GM19193 (cell line): ENCODE measurements around the gene RTKN.

ENCODE experiments used
- POLR2A ChIP-seq: IDR thresholded peaks from 4 replicates; pipeline ENCODE4 v1.6.1; 2011; ENCODE audit not compliant: insufficient read depth, insufficient read length; ENCODE audit errors: extremely low read depth

RTKN gene, protein sequence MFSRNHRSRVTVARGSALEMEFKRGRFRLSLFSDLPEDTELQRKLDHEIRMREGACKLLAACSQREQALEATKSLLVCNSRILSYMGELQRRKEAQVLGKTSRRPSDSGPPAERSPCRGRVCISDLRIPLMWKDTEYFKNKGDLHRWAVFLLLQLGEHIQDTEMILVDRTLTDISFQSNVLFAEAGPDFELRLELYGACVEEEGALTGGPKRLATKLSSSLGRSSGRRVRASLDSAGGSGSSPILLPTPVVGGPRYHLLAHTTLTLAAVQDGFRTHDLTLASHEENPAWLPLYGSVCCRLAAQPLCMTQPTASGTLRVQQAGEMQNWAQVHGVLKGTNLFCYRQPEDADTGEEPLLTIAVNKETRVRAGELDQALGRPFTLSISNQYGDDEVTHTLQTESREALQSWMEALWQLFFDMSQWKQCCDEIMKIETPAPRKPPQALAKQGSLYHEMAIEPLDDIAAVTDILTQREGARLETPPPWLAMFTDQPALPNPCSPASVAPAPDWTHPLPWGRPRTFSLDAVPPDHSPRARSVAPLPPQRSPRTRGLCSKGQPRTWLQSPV

DNA sequence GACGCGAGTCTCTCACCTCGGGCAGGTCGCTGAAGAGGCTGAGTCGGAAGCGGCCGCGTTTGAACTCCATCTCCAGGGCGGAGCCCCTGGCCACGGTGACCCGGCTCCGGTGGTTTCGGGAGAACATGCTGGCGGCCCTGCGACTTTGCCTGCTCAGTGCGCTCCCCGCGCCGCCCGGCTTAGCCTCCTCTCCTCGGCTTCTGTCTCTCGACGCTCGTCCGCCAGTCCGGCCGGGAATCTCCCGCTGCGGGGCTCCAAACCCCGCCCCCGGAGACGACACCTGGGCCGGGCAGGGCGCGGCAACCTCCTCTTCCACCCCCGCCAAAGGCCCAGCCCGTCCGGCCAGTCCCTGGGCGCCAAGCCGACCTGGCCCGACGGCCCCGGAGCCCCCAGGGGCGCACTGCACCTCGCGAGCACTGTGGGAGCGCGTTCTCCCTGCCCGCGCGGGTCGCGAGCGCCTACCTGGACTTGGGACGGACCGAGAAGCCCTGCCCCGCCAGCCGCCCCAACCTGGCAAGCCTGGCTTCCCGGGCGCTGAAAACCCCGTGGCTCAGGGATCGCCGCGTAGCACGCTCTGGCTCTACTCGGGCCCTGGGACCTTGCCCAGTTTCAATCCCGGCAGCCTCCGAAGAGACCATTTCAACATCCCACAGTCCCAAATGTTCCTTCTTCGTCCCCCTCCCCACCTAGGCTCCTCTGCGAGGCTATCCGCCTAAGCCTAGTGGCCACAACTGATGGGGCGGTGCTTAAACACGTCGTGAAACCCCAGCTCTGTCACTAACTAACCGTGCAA is at the start of gene RTKN:
Gene RTKN, minus strand, starts transcription at position 248 of the 793 bp plus-strand sequence. Its CDS starts 121 bp downstream, at position 127.
- TF ChIP-seq POLR2A, result peak; percentile 54

DNA sequence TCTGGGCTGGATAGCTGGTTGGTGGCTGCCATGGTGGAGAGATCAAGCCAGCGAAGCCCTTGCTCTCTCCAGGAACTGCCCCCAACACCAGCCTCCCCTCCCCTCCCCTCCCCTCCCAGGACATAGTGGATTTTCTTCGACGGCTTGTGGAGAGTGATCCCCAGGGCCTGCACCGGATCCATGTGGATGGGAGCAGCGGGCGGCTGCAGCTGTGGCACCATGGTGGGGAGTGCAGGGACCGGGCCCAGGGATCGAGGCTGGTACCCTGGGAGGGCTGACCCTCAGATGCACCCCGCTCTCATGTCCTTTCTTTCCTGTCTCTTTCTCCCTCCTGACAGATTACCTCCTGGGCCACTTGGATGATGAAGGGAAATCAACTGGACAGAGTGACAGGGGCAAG is 48.2 kb upstream of the RTKN start:
- no peak for TF ChIP-seq POLR2A

DNA sequence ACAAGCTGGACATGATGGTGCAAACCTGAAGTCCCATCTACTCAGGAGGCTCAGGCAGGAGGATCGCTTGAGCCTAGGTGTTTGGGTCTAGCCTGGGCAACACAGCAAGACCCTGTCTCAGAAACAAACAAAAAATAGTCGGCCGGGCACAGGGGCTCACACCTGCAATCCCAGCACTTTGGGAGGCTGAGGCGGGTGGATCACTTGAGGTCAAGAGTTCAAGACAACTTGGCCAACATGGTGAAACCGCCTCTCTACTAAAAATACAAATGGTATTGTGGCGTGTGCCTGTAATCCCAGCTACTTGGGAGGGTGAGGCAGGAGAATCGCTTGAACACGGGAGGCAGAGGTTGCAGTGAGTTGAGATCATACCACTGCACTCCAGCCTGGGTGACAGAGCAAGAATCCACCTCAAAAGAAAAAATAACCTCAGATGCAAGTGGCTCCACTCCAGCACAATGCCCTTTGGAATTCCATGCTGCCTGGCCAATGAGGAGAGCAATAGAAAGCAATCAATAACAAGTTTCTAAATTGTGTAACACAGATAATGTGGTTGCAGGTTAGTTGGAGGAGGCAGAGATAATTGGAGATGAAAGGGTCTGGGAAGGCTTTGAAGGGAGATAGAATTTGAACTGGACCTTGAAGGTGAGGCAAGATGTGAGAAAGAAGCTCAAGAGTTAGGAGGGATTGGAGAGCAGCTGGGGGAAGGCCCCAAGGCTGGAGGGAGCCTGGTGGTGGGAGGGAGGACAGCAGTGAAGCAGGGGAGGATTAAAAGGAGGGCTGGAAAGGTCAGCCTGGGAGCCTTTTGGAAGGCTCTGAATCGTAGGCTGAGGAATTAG is 47.1 kb upstream of the RTKN start:
- TF ChIP-seq POLR2A, result no peak

DNA sequence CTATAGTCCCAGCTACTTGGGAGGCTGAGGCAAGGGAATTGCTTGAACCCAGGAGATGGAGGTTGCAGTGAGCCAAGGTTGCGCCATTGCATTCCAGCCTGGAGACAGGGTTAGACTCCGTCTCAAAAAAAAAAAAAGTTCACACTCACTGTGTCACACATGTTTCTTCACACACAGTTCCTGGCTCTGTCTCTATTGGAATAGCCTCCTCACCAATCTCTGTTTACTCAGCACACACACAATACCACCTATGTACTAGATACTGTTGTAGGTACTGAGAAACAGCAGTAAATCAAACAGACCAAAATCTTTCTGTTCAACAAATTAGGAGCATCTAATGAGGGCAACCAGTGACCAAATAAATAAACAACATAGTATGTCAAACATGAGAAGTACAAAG is 44.4 kb upstream of the RTKN start:
- no peak for TF ChIP-seq POLR2A

DNA sequence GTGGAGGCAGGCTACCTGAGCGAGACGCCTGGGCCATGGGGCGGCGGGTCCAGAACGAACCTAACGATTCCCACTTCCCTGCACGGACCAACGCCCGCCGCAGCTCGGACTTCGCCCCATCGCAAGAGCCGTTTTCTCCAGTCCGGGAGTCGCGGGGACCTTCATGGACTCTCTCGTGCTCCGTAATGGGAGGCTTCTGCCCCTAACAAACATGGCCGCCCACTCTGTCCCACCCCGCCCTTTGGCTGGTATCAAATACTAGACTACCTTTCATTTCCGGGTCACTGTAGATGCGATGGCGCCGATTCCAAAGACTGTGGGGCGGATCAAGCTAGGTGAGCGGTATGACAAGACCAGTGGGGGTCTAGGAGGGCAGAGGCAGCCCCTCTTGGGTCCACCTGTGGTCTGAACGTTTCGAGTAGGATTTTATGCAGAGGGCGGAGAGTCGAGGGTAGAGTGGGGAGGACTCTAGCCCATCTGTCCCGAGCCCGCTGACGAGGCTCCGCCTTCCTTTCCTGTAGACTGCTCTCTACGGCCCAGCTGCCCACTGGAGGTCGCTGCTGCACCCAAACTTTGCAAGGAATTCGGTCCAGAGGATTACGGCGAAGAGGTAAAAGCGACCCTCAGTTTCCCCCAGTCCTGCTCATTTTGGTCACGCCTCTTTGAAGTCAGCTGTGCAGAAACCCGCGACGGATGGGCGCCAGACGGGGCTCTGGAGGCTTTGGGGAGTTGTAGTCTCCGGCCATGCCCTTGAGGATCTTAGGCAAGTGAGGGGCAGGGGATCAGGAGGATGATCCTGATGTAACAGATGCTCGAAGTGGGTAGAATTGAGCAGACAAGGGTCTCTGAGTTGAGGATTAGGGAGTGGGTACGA is 41.3 kb upstream of the RTKN start, which contains the start of the genes CCDC142 and TTC31:
Gene CCDC142, minus strand, starts transcription at position 198 of the 874 bp plus-strand sequence. Its CDS starts 161 bp downstream, at position 37.
Gene TTC31, plus strand, starts transcription at position 281 of the 874 bp plus-strand sequence. Its CDS starts 15 bp downstream, at position 296.
- TF ChIP-seq POLR2A, result peak; percentile 79

DNA sequence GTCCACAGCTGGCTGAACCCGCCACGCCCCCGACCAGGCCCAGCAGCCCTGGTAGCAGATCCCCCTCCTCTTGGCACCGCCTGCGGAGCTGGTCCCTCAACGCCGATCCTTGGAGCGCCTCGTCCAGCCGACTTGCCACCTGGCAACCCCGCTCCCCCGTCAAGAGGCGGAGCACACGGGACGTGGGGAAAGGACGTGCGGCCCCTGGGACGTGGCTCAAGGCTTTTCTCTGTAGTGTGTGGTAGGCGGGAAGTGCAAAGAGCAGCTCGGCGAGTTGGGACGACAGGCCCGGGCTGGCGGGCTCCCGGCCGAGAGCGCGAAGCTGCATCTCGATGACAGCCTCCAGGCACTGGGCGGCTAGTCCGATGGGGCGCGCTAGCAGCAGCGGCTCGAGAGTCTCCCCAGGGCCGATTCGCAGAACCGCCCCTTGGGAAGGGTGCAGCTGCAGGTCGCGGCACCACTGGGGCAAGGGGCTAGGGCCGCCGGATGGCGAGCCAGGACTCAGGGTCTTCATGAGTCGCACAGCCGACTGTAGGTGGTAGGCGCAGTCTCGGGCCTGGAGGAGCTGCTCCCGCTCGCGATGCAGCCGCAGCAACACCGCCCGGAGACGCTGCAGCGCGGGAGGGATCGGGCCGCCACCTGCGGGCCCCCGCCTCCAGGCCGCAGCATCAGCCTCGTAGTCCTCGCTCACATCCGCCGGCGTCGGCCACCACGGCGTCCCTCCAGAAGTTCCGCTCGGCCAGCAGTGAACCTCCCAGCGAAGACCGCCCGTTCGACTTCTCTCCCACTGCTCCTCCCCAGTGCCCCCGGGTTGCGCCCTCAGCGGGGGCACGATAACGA is 40.4 kb upstream of the RTKN start:
- TF ChIP-seq POLR2A, result no peak

DNA sequence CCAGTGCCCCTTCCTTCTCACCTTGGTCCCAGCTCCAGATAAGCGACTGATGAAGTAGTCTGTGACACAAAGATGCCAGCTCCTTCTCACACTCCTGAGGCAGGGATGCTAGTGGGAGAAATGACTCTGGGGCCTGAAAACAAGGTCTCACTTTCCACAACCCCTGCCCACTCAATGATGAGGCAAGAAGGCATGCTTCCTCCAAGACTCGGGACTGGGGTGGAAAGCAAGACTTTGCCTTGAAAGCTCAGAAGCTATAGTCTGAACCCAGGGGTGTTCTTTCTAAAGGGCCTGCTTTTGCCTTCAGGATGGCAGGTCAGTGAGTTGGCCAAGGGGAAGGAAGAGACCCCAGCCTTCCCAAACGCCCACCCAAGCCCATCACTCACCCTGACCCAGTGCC is 39.7 kb upstream of the RTKN start:
- no peak for TF ChIP-seq POLR2A

DNA sequence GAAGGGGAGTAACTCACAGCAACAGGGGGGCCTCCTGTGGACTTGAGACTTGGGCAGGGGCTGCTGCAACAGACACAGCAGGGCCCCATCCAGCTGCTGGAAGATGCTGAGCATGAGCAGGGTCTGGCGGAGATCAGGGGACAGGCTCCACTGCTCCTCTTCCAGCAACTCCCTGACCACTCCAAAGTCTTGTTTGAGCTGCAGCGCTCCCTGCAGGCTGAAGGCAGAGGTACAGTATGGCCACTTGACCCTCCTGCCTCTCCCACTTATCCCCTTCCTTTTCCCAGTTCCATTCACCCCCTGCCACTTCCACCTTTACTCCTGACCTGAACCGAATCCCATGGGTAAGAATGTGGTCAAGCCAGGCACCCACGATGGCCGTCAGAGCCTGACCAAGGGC is 33.2 kb upstream of the RTKN start:
- no peak for TF ChIP-seq POLR2A

DNA sequence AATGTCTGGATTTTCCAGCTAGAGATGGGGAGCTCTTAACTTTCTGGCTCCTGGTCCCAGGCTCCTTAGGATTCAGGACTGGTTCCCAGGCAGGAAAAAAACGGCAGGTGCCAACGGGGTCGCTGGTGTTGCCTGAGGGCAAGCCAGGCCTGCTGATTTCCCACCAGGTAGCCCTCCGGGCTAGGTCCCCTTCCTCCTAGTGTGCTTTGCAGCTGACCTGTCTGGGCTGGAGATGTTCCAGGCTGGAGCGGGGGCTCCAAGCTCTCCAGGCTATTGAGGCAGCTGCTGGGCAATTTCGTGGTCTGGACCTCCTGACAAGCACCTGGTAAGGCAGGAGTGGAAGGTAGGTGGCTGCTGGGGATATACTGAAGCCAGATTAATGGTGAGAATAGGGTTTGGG is 32.7 kb upstream of the RTKN start:
- TF ChIP-seq POLR2A, result no peak

DNA sequence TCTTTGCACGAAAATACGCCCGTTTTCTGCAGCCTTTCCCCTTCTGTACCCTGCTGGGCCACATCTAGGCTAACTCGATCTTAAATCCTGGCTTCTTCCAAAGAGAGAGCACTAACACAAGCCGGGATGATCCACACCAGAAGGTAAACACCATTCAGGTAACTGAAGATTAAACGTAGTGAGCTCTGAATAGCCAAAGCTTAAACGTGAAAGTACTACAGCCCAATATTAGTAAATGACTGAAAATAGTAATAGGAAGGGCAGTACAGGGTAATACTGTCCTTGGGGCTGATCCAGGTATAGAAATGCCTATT is 31.2 kb upstream of the RTKN start:
- no peak for TF ChIP-seq POLR2A

DNA sequence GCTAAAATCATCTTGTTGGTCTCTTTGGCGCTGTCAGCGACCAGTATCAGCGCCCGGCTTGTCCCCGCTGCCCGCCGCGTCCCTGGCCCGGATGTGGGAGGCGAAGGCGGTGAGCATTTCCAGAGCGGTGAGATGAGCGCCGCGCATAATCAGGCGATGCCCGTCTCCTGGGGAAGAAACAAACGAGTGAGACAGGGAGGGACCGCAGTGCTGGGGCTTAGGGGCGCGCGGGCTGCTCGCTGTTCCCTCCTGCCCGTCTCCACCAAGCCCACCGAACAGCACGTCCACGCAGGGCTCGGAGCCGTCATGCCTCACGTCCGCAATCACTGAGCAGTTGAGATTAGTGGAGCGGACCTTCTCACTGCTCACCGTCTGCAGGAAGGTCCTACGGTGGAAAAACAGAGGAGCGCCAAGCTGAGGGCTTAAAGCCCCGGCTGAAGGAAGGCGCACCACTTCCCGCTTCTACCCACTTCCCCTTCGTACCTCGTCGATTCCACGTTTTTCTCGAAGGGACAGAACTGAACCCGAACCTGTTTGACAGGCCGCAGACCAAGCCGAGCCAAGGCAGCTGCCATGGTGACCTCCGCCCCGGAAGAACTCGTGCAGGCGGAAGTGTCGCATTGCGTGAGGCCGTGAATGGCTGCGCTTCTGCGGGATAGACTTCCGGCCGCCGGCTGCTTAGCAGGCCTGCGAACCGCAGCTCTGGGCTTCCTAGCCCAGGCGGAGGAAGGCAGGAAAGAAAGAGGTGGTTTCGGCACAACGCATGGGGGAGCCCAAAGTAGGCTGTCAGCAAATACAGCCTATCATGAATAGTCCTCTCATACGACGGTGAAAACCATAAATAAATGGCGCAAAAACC is 30.6 kb upstream of the RTKN start, which contains the start of gene MRPL53:
Gene MRPL53, minus strand, starts transcription at position 595 of the 859 bp plus-strand sequence. Its CDS starts 20 bp downstream, at position 575.
- TF ChIP-seq POLR2A, result peak; percentile 95

DNA sequence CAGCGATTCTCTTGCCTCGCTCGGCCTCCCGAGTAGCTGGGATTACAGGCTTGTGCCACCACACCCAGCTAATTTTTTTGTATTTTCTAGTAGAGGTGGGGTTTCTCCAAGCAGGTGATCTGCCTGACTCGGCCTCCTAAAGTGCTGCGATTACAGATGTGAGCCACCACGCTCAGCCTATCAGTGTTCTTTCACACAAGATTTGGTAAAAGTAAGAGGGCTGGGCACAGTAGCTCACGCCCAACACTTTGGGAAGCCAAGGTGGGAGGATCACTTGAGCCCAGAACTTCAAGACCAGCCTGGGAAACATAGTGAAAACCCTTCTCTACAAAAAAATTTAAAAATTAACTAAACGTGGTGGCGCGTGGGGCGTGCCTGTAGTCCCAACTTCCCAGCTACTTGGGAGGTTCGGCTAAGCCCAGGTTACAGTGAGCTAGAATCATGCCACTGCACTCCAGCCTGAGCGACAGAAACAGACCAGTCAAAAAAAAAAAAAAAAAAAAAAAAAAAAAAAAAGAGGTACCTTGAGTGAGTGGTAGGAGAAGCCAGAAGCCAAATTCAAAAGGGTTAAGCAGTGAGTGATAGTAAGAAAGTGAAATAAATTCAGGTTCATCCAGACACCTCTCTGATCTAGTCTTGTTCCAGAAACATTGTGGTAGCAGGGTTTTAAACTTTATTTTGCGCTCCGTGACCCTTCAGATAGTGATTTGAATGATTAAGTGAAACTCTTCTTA is 29.8 kb upstream of the RTKN start:
- TF ChIP-seq POLR2A, result no peak

DNA sequence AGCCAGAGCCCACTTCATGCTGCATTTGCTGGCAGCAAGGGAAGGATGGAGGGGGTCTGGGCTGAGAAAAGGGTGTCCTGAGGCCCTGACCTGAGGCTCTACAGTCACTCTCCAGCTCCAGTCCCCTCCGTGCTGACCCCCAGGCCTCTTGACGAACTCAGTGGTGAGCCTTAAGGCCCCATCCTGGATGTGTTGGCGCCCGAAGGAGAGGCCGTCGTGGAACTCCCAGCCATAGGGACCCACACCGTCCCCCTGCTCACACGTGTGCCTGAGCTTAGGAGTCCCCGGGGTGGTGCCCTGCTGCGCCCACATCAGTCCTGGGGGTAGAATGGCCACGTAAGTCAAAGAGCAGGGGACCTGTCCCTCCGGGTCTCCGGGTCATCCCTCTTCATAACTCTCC is 22.7 kb upstream of the RTKN start:
- no peak for TF ChIP-seq POLR2A
